Epithelial cell of esophagus (primary cell): ENCODE data around the gene METTL14.

Experiments used
- DNase-seq: peaks from one replicate; pipeline ENCODE4 v3.0.0; 2010; ENCODE audit warnings: low read depth
- H3K4me3 ChIP-seq: 2 replicates; pipeline ENCODE4 v1.5.1; 2011; ENCODE audit warnings: mild to moderate bottlenecking, low read length, control low read depth
- CTCF ChIP-seq: IDR thresholded peaks from 2 replicates; pipeline ENCODE4 v1.5.1; 2011; ENCODE audit warnings: low read depth, mild to moderate bottlenecking, low read length, control low read depth, inconsistent platforms; ENCODE audit not compliant: insufficient read depth; ENCODE audit errors: missing control alignments

Gene METTL14

GRCh38 chr4:118721752-118722151, 36.6 kb downstream of the METTL14 start:
- DNase-seq: no peak
- H3K4me3 ChIP-seq: no peak overlapping the region
- no peak for TF ChIP-seq CTCF

GRCh38 chr4:118723369-118723768, 38.2 kb downstream of the METTL14 start:
- TF ChIP-seq CTCF: no peak
- DNase-seq: no peak

GRCh38 chr4:118727360-118727759, 42.2 kb downstream of the METTL14 start:
- H3K4me3 ChIP-seq: no peak overlapping the region
- TF ChIP-seq CTCF: no peak
- no peak for DNase-seq

More at GRCh38 chr4:118723369-118723768, 38.2 kb downstream of the METTL14 start:
- no peak overlapping the region for H3K4me3 ChIP-seq

GRCh38 chr4:118729287-118730286, 44.4 kb downstream of the METTL14 start:
- H3K4me3 ChIP-seq: no peak overlapping the region
- DNase-seq: no peak
- no peak for TF ChIP-seq CTCF

- no peak overlapping the region for H3K4me3 ChIP-seq
- no peak for DNase-seq
- TF ChIP-seq CTCF: no peak
Observed at GRCh38 chr4:118730683-118731082, 45.5 kb downstream of the METTL14 start.

- H3K4me3 ChIP-seq: no peak overlapping the region
- DNase-seq: peak; percentile 60
- TF ChIP-seq CTCF: no peak
Observed at GRCh38 chr4:118732591-118733330, 47.6 kb downstream of the METTL14 start.
